ENCODE results near the gene USHBP1.
"Not testable (repeated sequence)": the region's sequence is repeated elsewhere in the genome, so short reads cannot be mapped to it uniquely, and the experiment has no call there.

The USHBP1 gene

GRCh38 chr19:17296976-17297375, 32.4 kb upstream of the USHBP1 start:
- Histone ChIP-seq H3K79me2 (ENCODE audit: insufficient read depth, low read length) (peaks cover 9% of the 10 kb centered on the region; the same call in 1 of the 2 replicates), H3K9ac (ENCODE audit: low read depth, low read length) (no peak overlapping the region), H3K4me3 (ENCODE audit: low read depth in 1 of 2, low read length in 2 of 2) (no peak overlapping the region), H3K27ac (ENCODE audit: low read length) (no peak overlapping the region), H4K20me1 (ENCODE audit: insufficient read depth, low read length) (no peaks in the 10 kb centered on the region; the same call in 1 of the 2 replicates), H3K27me3 (ENCODE audit: insufficient read depth, low read length, poor library complexity) (no peaks in the 10 kb centered on the region), H3K36me3 (ENCODE audit: insufficient read depth, low read length) (peaks cover 11% of the 10 kb centered on the region; the same call in 1 of the 2 replicates), H3K4me2 (ENCODE audit: insufficient read depth, low read length) (no peak overlapping the region), H3K4me1 (ENCODE audit: insufficient read depth, low read length) (peaks cover 25% of the 10 kb centered on the region), H3K9me3 (ENCODE audit: insufficient read depth, low read length, severe bottlenecking) (peaks cover 3% of the 10 kb centered on the region), H2AFZ (ENCODE audit: low read depth, low read length) (no peak overlapping the region)
- TF ChIP-seq CTCF (IDR thresholded peaks at IDR 0.05; ENCODE audit: borderline replicate concordance, extremely low read depth, low read length, poor library complexity, severe bottlenecking) (no peak), EZH2 (IDR thresholded peaks at IDR 0.05; ENCODE audit: borderline replicate concordance, low read depth, low read length, severe bottlenecking) (no peak)
- ATAC-seq (ENCODE audit: insufficient read depth, low read depth) (no peak), DNase-seq (no peak)

GRCh38 chr19:17296273-17296672, 31.7 kb upstream of the USHBP1 start:
- Histone ChIP-seq H3K4me3 (ENCODE audit: low read depth in 1 of 2, low read length in 2 of 2) (no peak overlapping the region), H3K4me1 (ENCODE audit: insufficient read depth, low read length) (peaks cover 28% of the 10 kb centered on the region), H3K79me2 (ENCODE audit: insufficient read depth, low read length) (peaks cover 9% of the 10 kb centered on the region; the same call in 1 of the 2 replicates), H4K20me1 (ENCODE audit: insufficient read depth, low read length) (no peaks in the 10 kb centered on the region; the same call in 1 of the 2 replicates), H3K9ac (ENCODE audit: low read depth, low read length) (no peak overlapping the region), H3K4me2 (ENCODE audit: insufficient read depth, low read length) (no peak overlapping the region), H2AFZ (ENCODE audit: low read depth, low read length) (no peak overlapping the region), H3K27me3 (ENCODE audit: insufficient read depth, low read length, poor library complexity) (no peaks in the 10 kb centered on the region), H3K9me3 (ENCODE audit: insufficient read depth, low read length, severe bottlenecking) (peaks cover 3% of the 10 kb centered on the region), H3K36me3 (ENCODE audit: insufficient read depth, low read length) (peaks cover 7% of the 10 kb centered on the region; the same call in 1 of the 2 replicates), H3K27ac (ENCODE audit: low read length) (no peak overlapping the region)
- DNase-seq (no peak), ATAC-seq (ENCODE audit: insufficient read depth, low read depth) (no peak)
- TF ChIP-seq EZH2 (IDR thresholded peaks at IDR 0.05; ENCODE audit: borderline replicate concordance, low read depth, low read length, severe bottlenecking) (no peak), CTCF (IDR thresholded peaks at IDR 0.05; ENCODE audit: borderline replicate concordance, extremely low read depth, low read length, poor library complexity, severe bottlenecking) (no peak)

GRCh38 chr19:17295551-17295950, 31.0 kb upstream of the USHBP1 start:
- not testable (repeated sequence) for H3K79me2 ChIP-seq (ENCODE audit: insufficient read depth, low read length); H2AFZ ChIP-seq (ENCODE audit: low read depth, low read length); H3K4me2 ChIP-seq (ENCODE audit: insufficient read depth, low read length); H3K27ac ChIP-seq (ENCODE audit: low read length); H3K36me3 ChIP-seq (ENCODE audit: insufficient read depth, low read length); H3K27me3 ChIP-seq (ENCODE audit: insufficient read depth, low read length, poor library complexity); H3K4me3 ChIP-seq (ENCODE audit: low read depth in 1 of 2, low read length in 2 of 2); DNase-seq; H3K9ac ChIP-seq (ENCODE audit: low read depth, low read length); ATAC-seq (ENCODE audit: insufficient read depth, low read depth); H3K9me3 ChIP-seq (ENCODE audit: insufficient read depth, low read length, severe bottlenecking); H4K20me1 ChIP-seq (ENCODE audit: insufficient read depth, low read length)
- H3K4me1 ChIP-seq (ENCODE audit: insufficient read depth, low read length), result peaks cover 28% of the 10 kb centered on the region

- Histone ChIP-seq H3K27me3 (ENCODE audit: insufficient read depth, low read length, poor library complexity) (no peaks in the 10 kb centered on the region), H4K20me1 (ENCODE audit: insufficient read depth, low read length) (no peaks in the 10 kb centered on the region; the same call in 1 of the 2 replicates), H3K4me1 (ENCODE audit: insufficient read depth, low read length) (peaks cover 28% of the 10 kb centered on the region), H3K79me2 (ENCODE audit: insufficient read depth, low read length) (peaks cover 9% of the 10 kb centered on the region; the same call in 1 of the 2 replicates), H3K4me3 (ENCODE audit: low read depth in 1 of 2, low read length in 2 of 2) (no peak overlapping the region), H2AFZ (ENCODE audit: low read depth, low read length) (no peak overlapping the region), H3K4me2 (ENCODE audit: insufficient read depth, low read length) (peak overlapping the region; percentile 99; the same call in 1 of the 2 replicates), H3K27ac (ENCODE audit: low read length) (no peak overlapping the region), H3K9ac (ENCODE audit: low read depth, low read length) (no peak overlapping the region), H3K36me3 (ENCODE audit: insufficient read depth, low read length) (peaks cover 7% of the 10 kb centered on the region; the same call in 1 of the 2 replicates), H3K9me3 (ENCODE audit: insufficient read depth, low read length, severe bottlenecking) (peaks cover 3% of the 10 kb centered on the region)
- no peak for ATAC-seq (ENCODE audit: insufficient read depth, low read depth)
- TF ChIP-seq CTCF (IDR thresholded peaks at IDR 0.05; ENCODE audit: borderline replicate concordance, extremely low read depth, low read length, poor library complexity, severe bottlenecking) (no peak), EZH2 (IDR thresholded peaks at IDR 0.05; ENCODE audit: borderline replicate concordance, low read depth, low read length, severe bottlenecking) (no peak)
- peak; percentile 55 for DNase-seq
Observed at GRCh38 chr19:17294051-17294891, 29.7 kb upstream of the USHBP1 start.
